HEK293 (cell line): Measurements from ENCODE around the gene TNFRSF8.
"Not testable (repeated sequence)": the region's sequence is repeated elsewhere in the genome, so short reads cannot be mapped to it uniquely, and the experiment has no call there.

Source experiments
- CTCF ChIA-PET: fragments of 350-600 bp; formaldehyde crosslinking; extraction: SDS; loops from one replicate; lab custom pipeline; 2021; ENCODE audit warnings: antibody characterized with exemption; lab: Yijun Ruan, JAX
- POLR2A ChIA-PET: fragments of 300-600 bp; formaldehyde crosslinking; extraction: SDS; loops from one replicate; lab custom pipeline; 2020; ENCODE audit warnings: antibody characterized with exemption, inconsistent platforms; lab: Yijun Ruan, JAX
- H3K27ac ChIP-seq: fragments of 200-500 bp; sonication (Bioruptor generic); 2 replicates; pipeline ENCODE4 v1.5.1; 2014; ENCODE audit warnings: low read depth, low read length, control low read depth, inconsistent platforms; ENCODE audit errors: extremely low read depth
- H3K36me3 ChIP-seq, 2 experiments: fragments of 200-500 bp in 1 of 2; sonication (Bioruptor generic) in 1 of 2; 1 replicate in 1 of 2; 2 replicates in 1 of 2; pipeline ENCODE4 v1.5.1; 2014 to 2017; ENCODE audit warnings: inconsistent platforms in 2 of 2, low read length in 2 of 2; ENCODE audit not compliant: control insufficient read depth in 2 of 2, insufficient read depth in 1 of 2
- H3K4me1 ChIP-seq: fragments of 200-500 bp; sonication (Bioruptor generic); 2 replicates; pipeline ENCODE4 v1.5.1; 2014; ENCODE audit warnings: mild to moderate bottlenecking, low read length, inconsistent platforms; ENCODE audit not compliant: control insufficient read depth, insufficient read depth
- H3K4me3 ChIP-seq: 2 replicates; pipeline ENCODE4 v1.5.1; 2011; ENCODE audit warnings: low read depth, mild to moderate bottlenecking, control low read depth, low read length, moderate library complexity
- H3K9me3 ChIP-seq: fragments of 200-500 bp; sonication (Bioruptor generic); 2 replicates; pipeline ENCODE4 v1.5.1; 2014; ENCODE audit warnings: low read depth, low read length, inconsistent platforms; ENCODE audit not compliant: control insufficient read depth, insufficient read depth
- GLIS2 ChIP-seq: fragments of 450-650 bp; formaldehyde crosslinking; IDR thresholded peaks from 2 replicates; pipeline ENCODE4 v1.5.1; 2016; ENCODE audit warnings: missing biosample characterization, missing genetic modification characterization
- KLF8 ChIP-seq: fragments of 450-650 bp; formaldehyde crosslinking; IDR thresholded peaks from 2 replicates; pipeline ENCODE4 v1.5.1; 2016; ENCODE audit warnings: missing biosample characterization, missing genetic modification characterization
- PRDM1 ChIP-seq: fragments of 450-650 bp; formaldehyde crosslinking; IDR thresholded peaks from 2 replicates; pipeline ENCODE4; 2016; ENCODE audit warnings: missing biosample characterization, missing genetic modification characterization
- WT1 ChIP-seq: fragments of 450-650 bp; formaldehyde crosslinking; IDR thresholded peaks from 2 replicates; pipeline ENCODE4 v1.5.1; 2016; ENCODE audit warnings: missing biosample characterization, missing genetic modification characterization
- ZFP3 ChIP-seq: fragments of 450-650 bp; formaldehyde crosslinking; IDR thresholded peaks from 2 replicates; pipeline ENCODE4 v1.5.1; 2016; ENCODE audit warnings: low read depth, missing biosample characterization, missing genetic modification characterization
- ZNF10 ChIP-seq: fragments of 450-650 bp; formaldehyde crosslinking; IDR thresholded peaks from 2 replicates; pipeline ENCODE4 v1.5.1; 2017; ENCODE audit warnings: missing biosample characterization, missing genetic modification characterization
- ZNF112 ChIP-seq: fragments of 450-650 bp; formaldehyde crosslinking; IDR thresholded peaks from 2 replicates; pipeline ENCODE4 v1.5.0; 2017; ENCODE audit warnings: missing biosample characterization, missing genetic modification characterization
- ZNF121 ChIP-seq: fragments of 450-650 bp; formaldehyde crosslinking; IDR thresholded peaks from 2 replicates; pipeline ENCODE4 v1.5.1; 2016; ENCODE audit warnings: missing biosample characterization, missing genetic modification characterization
- ZNF133 ChIP-seq: fragments of 450-650 bp; formaldehyde crosslinking; IDR thresholded peaks from 2 replicates; pipeline ENCODE4 v1.5.1; 2016; ENCODE audit warnings: missing biosample characterization, missing genetic modification characterization
- ZNF157 ChIP-seq: fragments of 450-650 bp; formaldehyde crosslinking; IDR thresholded peaks from 2 replicates; pipeline ENCODE4 v1.5.1; 2016; ENCODE audit warnings: missing biosample characterization, missing genetic modification characterization
- ZNF174 ChIP-seq: fragments of 450-650 bp; formaldehyde crosslinking; IDR thresholded peaks from 2 replicates; pipeline ENCODE4 v1.5.0; 2017; ENCODE audit warnings: missing biosample characterization, mild to moderate bottlenecking, missing genetic modification characterization
- ZNF24 ChIP-seq: fragments of 450-650 bp; formaldehyde crosslinking; IDR thresholded peaks from 2 replicates; pipeline ENCODE4 v1.5.1; 2016; ENCODE audit warnings: missing biosample characterization, missing genetic modification characterization
- ZNF292 ChIP-seq: fragments of 450-650 bp; formaldehyde crosslinking; IDR thresholded peaks from 2 replicates; pipeline ENCODE4 v1.5.1; 2016; ENCODE audit warnings: low read depth, missing biosample characterization, missing genetic modification characterization, borderline replicate concordance
- ZNF335 ChIP-seq: fragments of 450-650 bp; formaldehyde crosslinking; conservative IDR thresholded peaks from 2 replicates; pipeline ENCODE4 v1.5.1; 2016; ENCODE audit warnings: missing biosample characterization, missing genetic modification characterization
- ZNF37A ChIP-seq: fragments of 450-650 bp; IDR thresholded peaks from 2 replicates; pipeline ENCODE4 v1.5.1; 2018; ENCODE audit warnings: missing biosample characterization, missing genetic modification characterization
- ZNF426 ChIP-seq: fragments of 450-650 bp; formaldehyde crosslinking; IDR thresholded peaks from 2 replicates; pipeline ENCODE4 v1.5.1; 2017; ENCODE audit warnings: missing biosample characterization, missing genetic modification characterization, mild to moderate bottlenecking, inconsistent platforms, moderate library complexity
- ZNF473 ChIP-seq: fragments of 450-650 bp; formaldehyde crosslinking; IDR thresholded peaks from 2 replicates; pipeline ENCODE4 v1.5.1; 2017; ENCODE audit warnings: missing biosample characterization, missing genetic modification characterization
- ZNF530 ChIP-seq: fragments of 450-650 bp; formaldehyde crosslinking; IDR thresholded peaks from 2 replicates; pipeline ENCODE4 v1.5.1; 2016; ENCODE audit warnings: low read depth, missing biosample characterization, missing genetic modification characterization
- ZNF555 ChIP-seq: fragments of 450-650 bp; formaldehyde crosslinking; conservative IDR thresholded peaks from 2 replicates; pipeline ENCODE4 v1.5.1; 2017; ENCODE audit warnings: missing biosample characterization, mild to moderate bottlenecking, missing genetic modification characterization, inconsistent platforms
- ZNF670 ChIP-seq: fragments of 450-650 bp; formaldehyde crosslinking; IDR thresholded peaks from 2 replicates; pipeline ENCODE4 v1.5.1; 2016; ENCODE audit warnings: missing biosample characterization, missing genetic modification characterization, low read depth
- ZSCAN16 ChIP-seq: fragments of 450-650 bp; formaldehyde crosslinking; IDR thresholded peaks from 2 replicates; pipeline ENCODE4 v1.5.1; 2016; ENCODE audit warnings: missing biosample characterization, missing genetic modification characterization
- TF ChIP-seq, protein P1 (sequence below): fragments of 450-650 bp; formaldehyde crosslinking; conservative IDR thresholded peaks from 2 replicates; pipeline ENCODE4 v1.5.1; 2016; ENCODE audit warnings: low read depth, missing biosample characterization, missing genetic modification characterization
- TF ChIP-seq, protein P2 (sequence below): fragments of 450-650 bp; formaldehyde crosslinking; IDR thresholded peaks from 2 replicates; pipeline ENCODE4 v1.5.1; 2017; ENCODE audit warnings: missing biosample characterization, missing genetic modification characterization
- TF ChIP-seq, protein P3 (sequence below): fragments of 450-650 bp; formaldehyde crosslinking; IDR thresholded peaks from 2 replicates; pipeline ENCODE4 v1.5.1; 2016; ENCODE audit warnings: missing biosample characterization, missing genetic modification characterization, borderline replicate concordance
- TF ChIP-seq, protein P4 (sequence below): fragments of 450-650 bp; formaldehyde crosslinking; IDR thresholded peaks from 2 replicates; pipeline ENCODE4 v1.5.1; 2017; ENCODE audit warnings: missing biosample characterization, missing genetic modification characterization

Gene TNFRSF8

DNA sequence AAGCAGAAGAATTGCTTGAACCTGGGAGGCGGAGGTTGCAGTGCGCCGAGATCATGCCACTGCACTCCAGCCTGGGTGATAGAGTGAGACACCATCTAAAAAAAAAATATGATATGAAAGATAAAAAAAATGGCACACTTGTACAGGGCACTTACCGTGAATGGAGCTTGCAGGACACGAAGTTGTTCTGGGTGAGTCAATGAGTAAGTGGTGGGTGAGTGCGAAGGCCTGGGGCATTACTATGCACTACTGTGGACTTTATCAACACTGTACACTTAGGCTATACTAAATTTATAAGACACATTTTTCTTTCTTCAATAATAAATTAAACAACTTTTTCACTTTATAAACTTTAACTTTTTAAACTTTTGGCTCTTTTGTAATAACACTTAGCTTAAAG lies 37.0 kb downstream of the TNFRSF8 start:
- no peak overlapping the region for H3K27ac ChIP-seq
- H3K36me3 ChIP-seq = no peaks in the 10 kb centered on the region
- TF ChIP-seq, protein P1, sequence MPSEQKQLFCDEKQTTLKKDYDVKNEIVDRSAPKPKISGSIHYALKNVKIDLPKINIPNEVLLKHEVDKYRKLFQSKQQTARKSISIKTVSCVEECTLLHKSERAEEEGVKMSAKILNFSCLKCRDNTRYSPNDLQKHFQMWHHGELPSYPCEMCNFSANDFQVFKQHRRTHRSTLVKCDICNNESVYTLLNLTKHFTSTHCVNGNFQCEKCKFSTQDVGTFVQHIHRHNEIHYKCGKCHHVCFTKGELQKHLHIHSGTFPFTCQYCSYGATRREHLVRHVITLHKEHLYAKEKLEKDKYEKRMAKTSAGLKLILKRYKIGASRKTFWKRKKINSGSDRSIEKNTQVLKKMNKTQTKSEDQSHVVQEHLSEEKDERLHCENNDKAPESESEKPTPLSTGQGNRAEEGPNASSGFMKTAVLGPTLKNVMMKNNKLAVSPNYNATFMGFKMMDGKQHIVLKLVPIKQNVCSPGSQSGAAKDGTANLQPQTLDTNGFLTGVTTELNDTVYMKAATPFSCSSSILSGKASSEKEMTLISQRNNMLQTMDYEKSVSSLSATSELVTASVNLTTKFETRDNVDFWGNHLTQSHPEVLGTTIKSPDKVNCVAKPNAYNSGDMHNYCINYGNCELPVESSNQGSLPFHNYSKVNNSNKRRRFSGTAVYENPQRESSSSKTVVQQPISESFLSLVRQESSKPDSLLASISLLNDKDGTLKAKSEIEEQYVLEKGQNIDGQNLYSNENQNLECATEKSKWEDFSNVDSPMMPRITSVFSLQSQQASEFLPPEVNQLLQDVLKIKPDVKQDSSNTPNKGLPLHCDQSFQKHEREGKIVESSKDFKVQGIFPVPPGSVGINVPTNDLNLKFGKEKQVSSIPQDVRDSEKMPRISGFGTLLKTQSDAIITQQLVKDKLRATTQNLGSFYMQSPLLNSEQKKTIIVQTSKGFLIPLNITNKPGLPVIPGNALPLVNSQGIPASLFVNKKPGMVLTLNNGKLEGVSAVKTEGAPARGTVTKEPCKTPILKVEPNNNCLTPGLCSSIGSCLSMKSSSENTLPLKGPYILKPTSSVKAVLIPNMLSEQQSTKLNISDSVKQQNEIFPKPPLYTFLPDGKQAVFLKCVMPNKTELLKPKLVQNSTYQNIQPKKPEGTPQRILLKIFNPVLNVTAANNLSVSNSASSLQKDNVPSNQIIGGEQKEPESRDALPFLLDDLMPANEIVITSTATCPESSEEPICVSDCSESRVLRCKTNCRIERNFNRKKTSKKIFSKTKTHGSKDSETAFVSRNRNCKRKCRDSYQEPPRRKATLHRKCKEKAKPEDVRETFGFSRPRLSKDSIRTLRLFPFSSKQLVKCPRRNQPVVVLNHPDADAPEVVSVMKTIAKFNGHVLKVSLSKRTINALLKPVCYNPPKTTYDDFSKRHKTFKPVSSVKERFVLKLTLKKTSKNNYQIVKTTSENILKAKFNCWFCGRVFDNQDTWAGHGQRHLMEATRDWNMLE (tag by site-specific recombination) = no peak
- TF ChIP-seq, protein P2, sequence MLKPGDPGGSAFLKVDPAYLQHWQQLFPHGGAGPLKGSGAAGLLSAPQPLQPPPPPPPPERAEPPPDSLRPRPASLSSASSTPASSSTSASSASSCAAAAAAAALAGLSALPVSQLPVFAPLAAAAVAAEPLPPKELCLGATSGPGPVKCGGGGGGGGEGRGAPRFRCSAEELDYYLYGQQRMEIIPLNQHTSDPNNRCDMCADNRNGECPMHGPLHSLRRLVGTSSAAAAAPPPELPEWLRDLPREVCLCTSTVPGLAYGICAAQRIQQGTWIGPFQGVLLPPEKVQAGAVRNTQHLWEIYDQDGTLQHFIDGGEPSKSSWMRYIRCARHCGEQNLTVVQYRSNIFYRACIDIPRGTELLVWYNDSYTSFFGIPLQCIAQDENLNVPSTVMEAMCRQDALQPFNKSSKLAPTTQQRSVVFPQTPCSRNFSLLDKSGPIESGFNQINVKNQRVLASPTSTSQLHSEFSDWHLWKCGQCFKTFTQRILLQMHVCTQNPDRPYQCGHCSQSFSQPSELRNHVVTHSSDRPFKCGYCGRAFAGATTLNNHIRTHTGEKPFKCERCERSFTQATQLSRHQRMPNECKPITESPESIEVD (tag by site-specific recombination) = no peak
- TF ChIP-seq ZNF10 = no peak
- no peak for TF ChIP-seq ZSCAN16
- ChIA-PET CTCF (interaction anchor here (0.8 to 1.0 kb wide), 3 partner anchors 11 to 21 kb away, joined by 4 read pairs; no protein-coding TSS in a partner anchor), POLR2A (interaction anchor here (0.6 kb wide), 1 partner anchor 202 kb away, joined by 6 read pairs; no protein-coding TSS in a partner anchor)
- no peaks in the 10 kb centered on the region for H3K9me3 ChIP-seq
- no peak overlapping the region for H3K4me3 ChIP-seq
- H3K4me1 ChIP-seq = no peaks in the 10 kb centered on the region

DNA sequence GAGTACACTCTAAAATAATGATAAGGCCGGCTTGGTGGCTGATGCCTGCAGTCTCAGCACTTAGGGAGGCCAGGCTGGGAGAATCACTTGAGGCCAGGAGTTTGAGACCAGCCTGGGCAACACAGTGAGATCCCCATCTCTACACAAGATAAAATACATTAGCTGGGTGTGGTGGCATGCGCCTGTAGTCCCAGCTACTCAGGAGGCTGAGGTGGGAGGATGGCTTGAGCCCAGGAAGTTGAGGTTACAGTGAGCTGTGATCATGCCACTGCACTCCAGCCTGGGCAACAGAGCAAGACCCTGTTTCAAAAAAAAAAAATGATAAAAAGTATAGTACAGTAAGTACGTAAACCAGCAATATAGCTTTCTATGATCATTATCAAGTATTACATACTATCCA lies 38.0 kb downstream of the TNFRSF8 start:
- POLR2A ChIA-PET, H3K4me3 ChIP-seq, H3K36me3 ChIP-seq, H3K4me1 ChIP-seq, H3K27ac ChIP-seq, H3K9me3 ChIP-seq: not testable (repeated sequence)
- CTCF ChIA-PET = interaction anchor here (0.7 to 0.8 kb wide), 2 partner anchors 22 to 1817 kb away, joined by 3 to 4 read pairs; no protein-coding TSS in a partner anchor
- TF ChIP-seq ZNF121 (tag by site-specific recombination) = peak; percentile 91

DNA sequence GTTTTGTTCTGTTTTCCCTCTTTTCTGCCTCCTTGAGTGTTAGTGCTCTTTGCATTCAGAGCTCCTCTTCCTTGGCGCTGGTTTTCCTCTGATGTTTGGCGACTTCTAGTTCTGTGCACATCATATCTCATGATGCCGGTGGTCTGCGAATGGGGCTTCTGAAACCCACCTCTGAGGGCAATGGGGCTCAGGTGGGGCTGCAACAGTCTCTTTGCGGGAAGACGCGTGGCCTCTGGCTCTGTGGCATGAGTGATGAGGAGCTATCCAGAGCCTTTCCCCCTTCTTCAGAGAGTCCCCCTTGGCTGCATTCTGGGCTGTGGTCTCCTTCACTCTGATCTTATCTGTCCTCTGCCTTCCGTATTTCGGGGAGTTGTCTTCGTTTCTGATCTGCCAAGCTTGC lies 39.0 kb downstream of the TNFRSF8 start:
- POLR2A ChIA-PET = no interaction called here

DNA sequence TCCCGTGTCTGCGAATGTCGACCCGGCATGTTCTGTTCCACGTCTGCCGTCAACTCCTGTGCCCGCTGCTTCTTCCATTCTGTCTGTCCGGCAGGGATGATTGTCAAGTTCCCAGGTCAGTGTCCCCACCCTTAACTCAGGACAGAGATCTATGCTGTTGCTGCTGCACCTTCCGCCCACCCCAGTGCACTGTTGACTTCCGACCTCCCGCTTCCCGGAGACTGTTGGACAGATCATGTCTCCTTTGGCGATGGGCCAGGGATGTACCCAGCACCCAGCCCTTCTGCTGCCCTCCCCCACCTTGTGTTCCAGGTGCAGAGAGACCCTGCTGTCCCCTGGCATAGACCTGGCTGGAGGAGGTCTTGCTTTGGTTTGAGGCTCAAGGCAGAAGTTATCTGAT lies 41.3 kb downstream of the TNFRSF8 start:
- CTCF ChIA-PET = no interaction called here
- no peak overlapping the region for H3K27ac ChIP-seq
- POLR2A ChIA-PET = no interaction called here
- H3K9me3 ChIP-seq = no peaks in the 10 kb centered on the region
- H3K4me1 ChIP-seq = no peaks in the 10 kb centered on the region
- H3K36me3 ChIP-seq = no peaks in the 10 kb centered on the region
- no peak overlapping the region for H3K4me3 ChIP-seq
- no peak for TF ChIP-seq ZNF426 (tag by site-specific recombination)
- TF ChIP-seq ZNF530 = no peak
- TF ChIP-seq, protein P3, sequence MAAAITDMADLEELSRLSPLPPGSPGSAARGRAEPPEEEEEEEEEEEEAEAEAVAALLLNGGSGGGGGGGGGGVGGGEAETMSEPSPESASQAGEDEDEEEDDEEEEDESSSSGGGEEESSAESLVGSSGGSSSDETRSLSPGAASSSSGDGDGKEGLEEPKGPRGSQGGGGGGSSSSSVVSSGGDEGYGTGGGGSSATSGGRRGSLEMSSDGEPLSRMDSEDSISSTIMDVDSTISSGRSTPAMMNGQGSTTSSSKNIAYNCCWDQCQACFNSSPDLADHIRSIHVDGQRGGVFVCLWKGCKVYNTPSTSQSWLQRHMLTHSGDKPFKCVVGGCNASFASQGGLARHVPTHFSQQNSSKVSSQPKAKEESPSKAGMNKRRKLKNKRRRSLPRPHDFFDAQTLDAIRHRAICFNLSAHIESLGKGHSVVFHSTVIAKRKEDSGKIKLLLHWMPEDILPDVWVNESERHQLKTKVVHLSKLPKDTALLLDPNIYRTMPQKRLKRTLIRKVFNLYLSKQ (tag by site-specific recombination) = no peak
- no peak for TF ChIP-seq KLF8
- TF ChIP-seq, protein P4, sequence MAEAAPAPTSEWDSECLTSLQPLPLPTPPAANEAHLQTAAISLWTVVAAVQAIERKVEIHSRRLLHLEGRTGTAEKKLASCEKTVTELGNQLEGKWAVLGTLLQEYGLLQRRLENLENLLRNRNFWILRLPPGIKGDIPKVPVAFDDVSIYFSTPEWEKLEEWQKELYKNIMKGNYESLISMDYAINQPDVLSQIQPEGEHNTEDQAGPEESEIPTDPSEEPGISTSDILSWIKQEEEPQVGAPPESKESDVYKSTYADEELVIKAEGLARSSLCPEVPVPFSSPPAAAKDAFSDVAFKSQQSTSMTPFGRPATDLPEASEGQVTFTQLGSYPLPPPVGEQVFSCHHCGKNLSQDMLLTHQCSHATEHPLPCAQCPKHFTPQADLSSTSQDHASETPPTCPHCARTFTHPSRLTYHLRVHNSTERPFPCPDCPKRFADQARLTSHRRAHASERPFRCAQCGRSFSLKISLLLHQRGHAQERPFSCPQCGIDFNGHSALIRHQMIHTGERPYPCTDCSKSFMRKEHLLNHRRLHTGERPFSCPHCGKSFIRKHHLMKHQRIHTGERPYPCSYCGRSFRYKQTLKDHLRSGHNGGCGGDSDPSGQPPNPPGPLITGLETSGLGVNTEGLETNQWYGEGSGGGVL (tag by site-specific recombination) = no peak

More for the DNA sequence above, 39.0 kb downstream of the TNFRSF8 start:
- Histone ChIP-seq H3K27ac (no peak overlapping the region), H3K4me3 (no peak overlapping the region), H3K36me3 (no peaks in the 10 kb centered on the region), H3K9me3 (no peaks in the 10 kb centered on the region), H3K4me1 (no peaks in the 10 kb centered on the region)
- TF ChIP-seq KLF8 = no peak
- TF ChIP-seq GLIS2 = no peak
- TF ChIP-seq ZNF133 (tag by site-specific recombination) = no peak
- TF ChIP-seq PRDM1 (tag by site-specific recombination) = no peak
- TF ChIP-seq ZNF292 (tag by site-specific recombination) = no peak
- TF ChIP-seq ZNF670 = no peak
- TF ChIP-seq ZSCAN16 = no peak
- no peak for TF ChIP-seq ZNF37A (tag by site-specific recombination)
- TF ChIP-seq ZNF24 (tag by site-specific recombination) = no peak
- TF ChIP-seq ZNF335 = no peak
- TF ChIP-seq ZNF157 = no peak
- no peak for TF ChIP-seq ZFP3 (tag by site-specific recombination)
- no peak for TF ChIP-seq WT1 (tag by site-specific recombination)
- TF ChIP-seq ZNF174 (tag by site-specific recombination) = no peak
- no peak for TF ChIP-seq ZNF555 (tag by site-specific recombination)
- no peak for TF ChIP-seq ZNF112 (tag by site-specific recombination)
- no peak for TF ChIP-seq ZNF473 (tag by site-specific recombination)
- CTCF ChIA-PET = interaction anchor here (1.0 to 1.1 kb wide), 2 partner anchors 8 to 23 kb away, joined by 3 to 5 read pairs; no protein-coding TSS in a partner anchor
